ENCODE data around the gene ASPRV1.
"Not testable (repeated sequence)": the region's sequence is repeated elsewhere in the genome, so short reads cannot be mapped to it uniquely, and the experiment has no call there.

Gene ASPRV1

DNA sequence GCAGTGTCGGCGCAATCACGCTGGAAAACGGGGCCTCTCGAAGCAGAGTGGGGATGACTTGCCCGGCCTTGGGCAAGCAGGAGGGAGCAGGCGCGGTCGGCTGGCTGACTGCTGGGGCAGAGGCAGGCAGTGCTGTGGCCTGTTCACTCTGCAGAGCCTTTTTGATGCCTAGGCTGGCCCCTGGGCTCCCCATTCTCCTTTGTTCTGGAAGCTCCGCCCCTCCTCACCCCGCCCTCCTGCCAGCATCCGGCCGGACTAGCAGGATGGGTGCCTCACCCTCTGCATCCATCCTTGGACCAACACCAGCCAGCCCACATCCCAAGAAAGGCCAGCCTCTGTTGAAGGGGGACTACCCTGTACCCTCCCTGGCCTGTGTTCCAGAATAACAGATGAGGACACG, at the start of gene ASPRV1:
Gene ASPRV1, minus strand, starts transcription at position 136 of the 400 bp plus-strand sequence. CDS start 195 bp downstream, outside the sequence.
- DNase-seq = no peak

DNA sequence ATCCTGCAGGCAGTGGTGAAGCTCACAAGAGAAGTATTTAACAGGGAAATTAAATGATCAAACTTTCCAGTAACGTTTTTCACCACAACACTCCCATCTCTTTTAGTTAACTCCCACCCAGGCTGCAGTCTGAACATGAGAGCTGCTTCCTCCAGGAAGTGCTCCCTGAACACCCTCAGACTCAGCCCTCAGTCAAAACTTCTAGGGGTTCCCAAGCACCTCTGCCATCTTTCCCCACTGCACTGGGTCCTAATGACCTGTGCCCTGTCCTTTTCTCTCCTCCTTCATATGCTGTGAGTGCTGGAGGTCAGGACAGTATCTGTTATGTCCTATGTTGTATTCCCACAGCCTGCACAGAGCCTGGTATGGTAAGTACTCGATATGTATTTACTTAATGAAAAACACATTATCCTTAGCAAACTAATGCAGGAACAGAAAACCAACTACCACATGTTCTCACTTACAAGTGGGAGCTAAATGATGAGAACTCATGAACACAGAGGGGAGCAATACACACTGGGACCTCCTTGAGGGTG, 49.2 kb upstream of the ASPRV1 start:
- no peak for DNase-seq

DNA sequence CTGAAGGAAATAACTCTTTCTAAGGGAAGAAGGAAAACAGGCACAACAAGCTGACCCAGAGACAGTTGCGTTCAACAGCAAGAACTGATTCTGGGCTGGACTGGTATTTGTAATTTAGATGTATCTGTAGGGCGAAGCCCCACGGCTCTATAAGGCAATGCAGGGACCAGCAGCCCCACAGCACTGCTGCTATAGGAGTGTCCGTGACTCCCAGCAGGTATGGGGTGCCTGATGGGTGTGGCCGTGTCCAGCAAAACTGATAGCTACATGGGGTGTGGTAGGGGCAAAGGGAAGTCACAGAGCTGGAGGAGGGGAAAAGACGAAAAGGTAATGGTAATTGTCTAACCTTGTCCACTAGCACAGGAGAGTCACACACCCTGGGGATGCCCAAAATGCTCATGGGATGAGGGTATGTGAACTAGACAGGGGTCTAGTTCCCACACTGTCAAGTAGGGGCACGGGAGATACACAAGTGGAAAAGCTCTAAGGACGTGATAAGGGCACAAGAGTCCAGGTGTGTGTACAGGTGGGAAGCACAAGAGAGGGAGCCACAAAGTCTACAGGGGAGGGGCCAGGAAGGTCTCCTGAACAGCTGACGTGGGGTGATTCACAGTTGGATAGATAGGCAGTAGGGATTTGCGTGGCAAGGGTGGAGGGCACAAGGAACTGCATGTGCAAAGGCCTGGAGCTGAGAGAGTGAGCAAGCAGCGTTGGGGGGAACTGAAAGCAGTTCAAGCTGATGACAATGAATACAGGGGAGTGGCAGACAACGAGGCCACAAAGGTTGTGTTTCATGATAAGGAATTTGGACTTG, 48.5 kb upstream of the ASPRV1 start:
- DNase-seq = no peak

DNA sequence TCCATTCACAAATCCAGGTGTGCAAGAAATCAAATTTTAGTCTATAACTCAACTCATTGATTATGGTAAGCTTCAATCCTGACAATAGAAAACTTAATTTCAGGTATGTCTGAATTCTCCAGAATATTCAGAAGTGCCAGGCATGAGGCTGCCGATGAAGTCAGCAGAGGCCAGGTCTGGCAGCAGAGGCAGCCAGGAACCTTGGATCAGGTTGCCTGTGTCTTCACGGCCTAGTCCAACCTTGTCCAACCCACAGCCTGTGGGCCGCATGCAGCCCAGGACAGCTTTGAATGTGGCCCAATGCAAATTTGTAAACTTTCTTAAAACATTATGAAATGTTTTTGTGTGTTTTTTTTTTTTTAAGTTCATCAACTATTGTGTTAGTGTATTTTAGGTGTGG, 46.9 kb upstream of the ASPRV1 start:
- no peak for DNase-seq

DNA sequence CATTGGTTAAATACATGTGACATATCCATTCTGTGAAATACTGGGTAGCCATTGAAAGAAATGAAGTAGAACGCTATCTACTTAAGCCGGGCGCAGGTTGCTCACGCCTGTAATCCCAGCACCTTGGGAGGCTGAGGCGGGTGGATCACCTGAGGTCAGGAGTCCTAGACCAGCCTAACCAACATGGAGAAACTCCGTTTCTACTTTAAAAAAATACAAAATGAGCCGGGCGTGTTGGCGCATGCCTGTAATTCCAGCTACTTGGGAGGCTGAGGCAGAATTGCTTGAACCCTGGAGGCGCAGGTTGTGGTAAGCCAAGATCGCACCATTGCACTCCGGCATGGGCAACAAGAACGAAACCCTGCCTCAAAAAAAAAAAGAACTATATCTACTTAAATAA, 45.7 kb upstream of the ASPRV1 start:
- DNase-seq = no peak

DNA sequence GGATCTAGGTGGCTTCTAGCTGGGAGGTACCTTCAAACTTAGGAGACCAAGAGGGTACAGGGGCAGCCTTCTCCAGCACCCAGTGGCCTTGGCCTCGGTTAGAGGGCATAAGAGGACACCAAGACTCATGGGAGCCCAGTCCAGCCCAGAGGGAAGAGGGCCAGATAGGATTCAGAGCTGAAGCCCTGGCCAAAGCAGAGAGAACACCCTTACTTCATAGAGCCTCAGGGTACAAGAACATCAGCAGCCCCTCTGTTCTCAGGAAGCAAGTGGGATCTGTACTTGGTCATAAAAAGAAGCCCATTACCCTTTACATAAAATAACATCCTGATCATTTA, 45.0 kb upstream of the ASPRV1 start:
- no peak for DNase-seq

DNA sequence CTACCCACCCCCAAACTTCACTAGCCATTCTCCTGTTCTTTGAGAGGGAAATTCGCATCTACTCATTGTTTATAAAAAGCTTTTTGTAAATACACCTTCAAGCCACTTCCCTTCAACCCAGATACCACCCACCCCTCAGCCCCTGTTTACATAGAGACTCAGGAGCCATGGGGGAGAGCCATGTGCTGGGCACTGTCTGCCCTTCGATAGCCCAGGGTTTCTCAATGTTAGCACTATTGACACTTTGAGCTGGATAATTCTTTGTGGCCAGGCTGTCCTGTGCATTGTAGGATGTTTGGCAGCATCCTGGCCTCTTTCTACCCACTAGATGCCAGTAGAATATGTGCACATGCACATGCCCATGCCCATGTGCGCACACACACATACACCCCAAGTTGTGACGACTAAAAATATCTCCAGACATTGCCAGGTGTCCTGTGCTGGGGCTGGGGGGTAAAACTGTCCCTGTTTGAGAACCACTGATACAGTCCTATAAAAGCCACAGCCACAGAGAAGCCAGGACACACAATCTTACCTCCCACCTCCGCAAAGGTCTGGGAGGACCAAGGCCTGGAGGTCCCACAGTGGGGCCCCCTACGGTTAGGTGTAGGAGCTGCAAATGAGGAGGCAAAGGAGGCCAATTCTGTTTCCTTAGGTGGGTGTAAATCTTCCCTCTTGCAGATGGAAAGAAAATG, 44.5 kb upstream of the ASPRV1 start:
- no peak for DNase-seq

DNA sequence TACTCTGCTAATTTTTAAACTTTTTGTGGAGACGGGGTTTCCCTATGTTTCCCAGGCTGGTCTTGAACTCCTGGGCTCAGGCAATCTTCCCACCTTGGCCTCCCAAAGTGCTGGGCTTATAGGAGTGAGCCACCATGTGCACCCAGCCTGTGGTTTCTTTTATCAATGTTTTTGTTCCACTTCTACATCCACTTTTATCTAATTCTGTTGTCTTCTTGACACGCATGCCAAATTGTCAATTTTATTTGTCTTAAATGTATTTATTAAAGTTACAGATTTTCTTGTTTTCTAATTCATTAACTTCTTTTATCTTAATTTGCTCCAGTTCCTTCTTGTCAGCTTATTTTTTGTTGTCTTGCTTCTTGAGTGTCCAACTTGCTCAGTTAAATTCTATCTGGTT, 43.8 kb upstream of the ASPRV1 start:
- DNase-seq = no peak

DNA sequence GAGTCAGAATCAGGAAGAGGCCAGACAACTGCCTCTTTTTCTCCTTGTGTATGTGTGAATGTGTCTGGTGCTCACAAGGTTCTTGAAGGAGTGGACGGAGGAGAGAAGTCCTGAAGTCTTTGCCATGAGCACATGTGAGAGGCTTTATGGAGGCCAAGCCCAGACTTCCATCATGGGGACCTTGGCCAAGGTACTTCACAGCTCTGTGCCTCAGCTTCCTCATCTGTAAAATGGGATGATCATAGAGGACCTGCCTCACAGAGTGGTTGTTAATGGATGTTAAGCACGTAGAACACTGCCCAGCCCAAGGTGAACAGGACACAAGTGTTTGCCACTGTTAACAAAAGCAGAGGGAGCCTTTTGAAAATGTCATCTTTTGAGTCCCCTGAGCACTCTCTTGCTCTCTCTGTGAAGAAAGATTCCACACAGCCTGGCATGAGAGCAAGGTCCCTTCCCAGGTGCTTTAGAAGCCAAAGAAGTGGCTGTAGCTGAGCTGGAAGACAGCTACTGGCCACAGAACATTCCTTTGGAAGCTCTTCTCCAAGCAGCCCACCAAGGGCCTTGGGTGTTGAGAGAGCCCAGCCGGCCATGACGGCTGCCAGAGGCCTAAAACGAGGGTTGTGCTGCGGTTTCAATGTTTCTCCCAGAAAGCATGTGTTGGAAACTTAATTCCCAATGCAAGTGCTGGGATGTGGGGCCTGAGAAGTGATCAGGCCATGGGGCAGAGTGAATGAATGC, 41.8 kb upstream of the ASPRV1 start:
- no peak for DNase-seq

DNA sequence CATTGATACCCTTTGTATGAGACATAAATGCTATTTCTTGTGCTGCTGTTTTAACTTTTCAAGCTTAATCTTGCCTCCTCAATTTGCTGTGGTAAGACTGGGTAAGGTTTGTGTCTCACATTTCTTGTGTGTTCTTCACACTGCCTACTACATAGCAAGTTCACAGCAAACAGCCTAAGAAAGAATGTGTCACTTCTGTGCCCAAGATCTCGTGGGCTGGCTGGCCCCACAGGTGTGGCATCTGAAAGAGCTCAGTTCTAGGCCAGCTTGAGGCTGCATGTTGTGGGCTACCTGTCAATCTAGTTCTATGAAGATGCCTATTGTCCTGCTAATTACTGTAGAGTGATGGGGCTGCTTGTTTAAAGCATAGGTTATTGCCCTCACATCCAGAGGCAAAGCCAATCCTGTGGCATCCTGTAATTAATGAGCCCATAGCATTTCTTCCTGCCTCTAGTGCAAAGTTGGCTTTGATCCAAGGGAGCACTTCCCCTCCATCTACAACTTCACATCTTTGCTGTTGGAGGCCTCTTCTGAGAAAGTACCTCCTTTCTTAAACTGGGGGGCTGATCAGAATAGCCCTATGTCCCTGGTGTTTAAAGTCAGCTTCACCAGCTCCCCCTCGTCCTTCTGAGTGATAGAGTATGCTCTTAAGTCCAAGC, 40.9 kb upstream of the ASPRV1 start:
- DNase-seq = no peak

DNA sequence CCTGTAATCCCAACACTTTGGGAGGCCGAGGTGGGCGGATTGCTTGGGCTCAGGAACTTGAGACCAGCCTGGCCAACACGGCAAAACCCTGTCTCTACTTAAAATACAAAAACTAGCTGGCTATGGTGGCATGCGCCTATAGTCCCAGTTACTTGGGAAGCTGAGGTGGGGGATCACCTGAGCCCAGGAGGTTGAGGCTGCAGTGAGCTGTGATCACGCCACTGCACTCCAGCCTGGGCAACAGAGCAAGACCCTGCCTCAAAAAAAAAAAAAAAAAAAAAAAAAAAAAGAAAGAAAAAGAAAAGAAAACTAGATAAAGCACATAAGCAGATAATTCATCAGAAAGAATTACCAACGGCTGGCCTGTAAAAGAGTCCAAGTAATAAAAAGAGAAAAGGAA, 39.1 kb upstream of the ASPRV1 start:
- not testable (repeated sequence) for DNase-seq

DNA sequence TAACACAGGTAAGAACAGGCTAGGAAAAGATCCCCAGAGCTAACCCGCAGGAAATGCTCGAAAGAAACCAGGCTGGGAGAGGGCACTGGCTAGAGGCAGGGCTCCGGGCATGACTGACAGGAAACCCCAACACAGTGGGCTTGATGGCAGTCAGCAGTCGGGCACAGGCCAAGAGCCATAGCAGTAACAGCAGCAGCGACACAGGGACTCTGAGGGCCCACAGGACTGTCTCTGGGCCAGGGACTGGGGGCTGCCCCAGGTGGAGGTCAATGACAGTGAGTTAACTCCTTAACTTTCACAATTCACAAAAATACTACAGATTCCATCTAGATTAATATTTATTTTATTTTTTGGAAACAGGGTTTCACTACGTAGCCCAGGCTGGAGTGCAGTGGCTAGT, 37.3 kb upstream of the ASPRV1 start:
- no peak for DNase-seq

DNA sequence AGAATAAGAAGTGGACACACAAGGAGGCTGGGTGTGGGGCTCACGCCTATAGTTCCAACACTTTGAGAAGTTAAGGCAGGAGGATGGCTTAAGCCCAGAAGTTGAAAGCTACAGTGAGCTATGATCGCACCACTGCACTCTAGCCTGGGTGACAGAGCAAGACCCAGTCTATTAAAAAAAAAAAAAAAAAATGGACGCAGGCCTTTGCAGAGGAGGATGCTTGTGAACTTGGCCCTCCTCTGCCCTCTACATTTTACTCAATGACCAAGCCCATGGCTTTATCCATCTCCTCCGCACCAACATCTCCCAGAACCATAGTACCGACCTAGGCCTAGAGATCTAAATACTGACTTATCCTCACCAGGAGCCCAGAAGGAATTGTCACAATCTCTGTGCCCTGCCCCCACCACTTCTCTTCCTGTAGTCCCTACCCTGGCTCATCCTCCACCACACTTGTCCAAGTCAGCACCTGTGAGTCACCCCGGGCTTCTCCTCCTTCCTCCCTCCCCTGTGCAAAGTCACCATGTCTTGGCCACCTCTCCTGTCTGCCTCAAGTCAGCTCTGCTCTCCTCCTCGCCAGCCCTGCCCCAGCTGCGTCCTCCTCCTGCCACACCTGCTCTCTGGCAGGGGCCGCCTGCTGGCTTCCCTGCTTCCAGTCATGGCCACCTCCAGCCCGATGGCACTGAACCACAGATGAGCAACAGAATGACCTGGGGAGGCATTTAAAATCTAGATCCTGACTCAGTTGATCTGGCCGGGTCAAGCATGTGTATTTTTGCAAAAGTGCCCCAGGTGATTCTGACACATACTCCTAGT, 35.8 kb upstream of the ASPRV1 start:
- DNase-seq = no peak

DNA sequence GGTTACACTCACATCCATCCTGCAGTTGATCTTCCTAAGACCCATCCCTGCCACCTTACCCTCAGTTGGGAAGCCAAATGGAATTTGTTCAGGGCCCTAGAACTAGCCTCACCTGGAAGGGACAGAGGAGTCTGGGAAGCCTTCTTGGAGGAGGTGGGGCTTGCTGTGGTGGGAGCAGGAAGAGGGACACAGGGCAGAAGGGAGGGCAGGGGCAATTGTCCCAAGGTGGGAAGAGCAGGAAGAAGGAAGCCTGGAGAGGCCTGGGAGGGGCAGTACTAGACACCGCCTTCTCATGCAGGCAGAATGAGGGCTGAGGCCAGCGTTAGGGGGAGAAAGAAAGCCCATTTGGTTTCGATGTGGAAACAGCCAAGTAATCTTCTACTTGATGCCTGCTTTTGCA, 34.1 kb upstream of the ASPRV1 start:
- no peak for DNase-seq

DNA sequence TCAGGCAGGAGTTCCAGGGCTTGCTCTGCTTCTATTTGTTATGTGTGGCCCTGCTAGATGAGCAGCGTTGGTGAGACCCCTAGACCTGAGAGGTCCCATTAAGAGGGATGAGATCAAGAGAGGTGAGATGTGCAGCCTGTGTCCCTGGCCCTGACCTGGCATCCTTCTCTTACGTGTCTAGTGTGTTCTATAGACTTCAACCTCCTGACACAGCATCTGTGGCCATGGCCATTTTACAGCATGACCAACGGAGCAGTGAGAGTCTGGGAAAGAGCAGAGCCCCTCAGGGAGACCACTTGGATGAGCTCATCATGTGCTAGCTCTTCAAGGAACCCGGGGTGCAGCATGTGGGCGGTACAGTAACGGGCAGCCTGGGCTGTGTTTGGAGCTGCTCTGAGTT, 32.7 kb upstream of the ASPRV1 start:
- DNase-seq = no peak

DNA sequence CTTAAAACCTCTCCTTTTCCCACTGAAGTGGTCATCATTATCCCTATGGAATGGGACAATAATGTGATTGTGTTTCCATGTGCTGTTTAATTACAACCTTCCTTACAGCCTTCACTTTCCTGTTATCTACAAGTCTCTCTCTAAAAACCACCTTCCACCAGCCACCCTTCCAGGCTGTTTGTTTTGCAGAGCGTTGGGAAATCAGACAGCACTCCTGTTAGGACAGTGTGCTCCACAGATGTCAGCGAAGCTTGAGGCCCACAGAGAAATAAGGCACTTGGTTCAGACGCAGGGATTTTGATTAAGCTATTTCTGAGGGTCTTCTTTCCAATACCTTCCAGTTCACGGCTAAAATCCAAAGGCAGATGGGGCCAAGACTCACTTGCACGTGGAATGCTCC, 32.3 kb upstream of the ASPRV1 start:
- DNase-seq = no peak

DNA sequence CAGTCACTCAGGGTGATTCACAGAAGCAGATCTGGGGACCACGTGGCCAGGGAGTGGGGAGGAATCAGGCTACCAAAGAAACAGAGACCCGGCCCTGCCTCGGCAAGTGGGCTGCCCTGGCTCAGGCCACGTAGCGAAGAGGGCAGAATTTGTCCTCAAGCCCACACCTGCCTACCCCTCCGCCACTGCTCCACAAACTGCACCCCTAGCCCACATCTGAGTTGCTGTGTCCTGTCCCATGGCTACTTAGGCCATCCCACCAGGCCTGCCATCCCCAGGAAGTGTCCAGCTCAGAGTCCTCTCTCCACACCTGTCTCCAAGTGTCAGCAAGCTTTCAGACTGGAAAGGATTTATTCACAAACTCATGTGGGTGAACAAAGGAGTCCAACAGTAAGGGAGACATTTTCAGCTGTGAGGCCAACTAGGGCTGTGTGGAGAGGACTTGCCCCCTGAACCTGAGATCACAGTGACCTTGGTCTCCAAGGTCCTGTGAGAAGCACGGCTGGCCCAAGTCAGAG, 31.7 kb upstream of the ASPRV1 start:
- DNase-seq = no peak

DNA sequence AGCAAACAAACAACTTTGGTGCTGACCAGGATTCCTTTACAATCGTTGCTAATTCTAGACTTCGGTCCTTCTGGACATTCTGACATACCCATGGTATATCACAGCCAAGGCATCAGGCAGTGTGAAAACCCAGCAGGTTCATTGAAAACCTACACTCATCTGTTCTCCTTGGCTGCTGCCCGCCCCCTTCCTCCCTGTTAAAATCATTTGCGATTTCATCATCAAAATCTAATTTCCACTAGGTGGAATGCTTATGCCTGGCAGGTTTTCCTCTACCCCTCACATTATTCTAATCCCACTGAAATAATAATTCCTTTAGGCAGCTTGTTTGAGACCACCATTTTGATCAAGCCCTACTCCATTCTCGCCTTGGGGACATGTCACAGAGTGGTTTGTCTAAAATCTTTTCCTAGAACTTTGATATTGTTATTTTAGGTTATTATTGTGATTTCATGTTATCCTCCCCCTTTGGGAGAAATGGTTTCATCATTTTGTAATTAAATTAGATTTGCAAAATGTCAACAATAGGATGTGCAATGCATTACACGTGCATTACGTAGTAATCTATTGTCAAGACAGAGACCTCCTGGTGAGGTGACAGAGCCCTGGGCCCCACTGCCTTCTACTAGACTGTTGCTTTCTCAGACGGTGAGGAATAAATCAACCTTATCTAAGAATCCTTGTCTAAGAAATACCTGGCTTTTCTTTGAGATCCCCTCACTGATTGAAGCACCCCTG, 31.0 kb upstream of the ASPRV1 start:
- no peak for DNase-seq

DNA sequence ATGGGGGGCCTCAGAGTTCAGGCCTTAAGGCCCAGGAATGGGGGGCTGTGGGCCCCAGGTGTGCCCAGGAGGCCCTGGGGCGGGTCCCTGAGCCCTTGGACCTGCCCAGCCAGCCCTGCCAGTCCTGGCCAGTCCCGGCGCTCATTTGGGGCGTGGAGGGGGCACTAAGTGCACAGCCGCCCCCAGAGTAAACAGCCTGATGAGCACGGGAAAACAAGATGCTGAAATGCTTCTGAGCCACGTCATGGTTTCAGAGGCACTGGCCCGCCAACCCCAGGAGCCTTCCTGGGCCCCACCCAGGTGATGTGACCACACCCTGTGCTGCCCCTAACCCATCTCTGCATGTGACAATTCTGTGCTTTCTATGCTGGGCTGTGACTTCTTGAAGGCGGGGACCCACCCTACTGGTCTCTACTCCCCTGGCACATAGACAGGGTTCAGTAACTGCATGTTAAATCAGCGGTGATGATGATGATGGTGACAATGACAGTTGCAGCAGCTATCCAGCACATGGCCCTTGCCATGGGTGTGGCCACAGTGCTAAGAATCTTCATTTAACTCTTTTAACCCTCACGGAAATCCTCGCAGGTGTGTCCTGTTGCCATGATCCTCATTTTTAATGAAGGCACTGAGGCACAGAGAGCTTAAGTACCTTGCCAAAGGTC, 28.1 kb upstream of the ASPRV1 start:
- no peak for DNase-seq

DNA sequence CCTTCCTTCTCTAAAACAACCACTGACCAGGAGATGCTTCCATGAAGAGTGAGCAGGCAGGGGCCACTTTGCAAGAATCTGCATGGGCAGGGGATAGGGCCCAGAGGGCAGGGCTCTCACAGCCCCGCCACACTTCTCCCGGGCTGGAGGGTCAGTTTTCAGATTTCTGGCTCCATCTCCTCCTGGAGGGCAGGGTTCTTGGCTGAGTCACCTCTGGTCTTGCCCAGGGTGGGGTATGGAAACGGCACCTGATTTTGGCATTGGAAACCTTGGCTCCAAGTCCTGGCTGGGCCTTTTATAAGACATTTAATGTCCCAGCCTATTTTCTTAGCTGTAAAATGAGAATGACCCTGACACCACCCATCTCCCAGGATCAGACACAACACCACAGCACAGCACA, 27.6 kb upstream of the ASPRV1 start:
- DNase-seq = no peak
